HEK293T (cell line): ENCODE results near the gene TMUB2.
"Not testable (repeated sequence)": the region's sequence is repeated elsewhere in the genome, so short reads cannot be mapped to it uniquely, and the experiment has no call there.

Source experiments
- CTCF ChIA-PET: fragments of 350-600 bp; formaldehyde crosslinking; extraction: SDS; loops from one replicate; lab custom pipeline; 2021; ENCODE audit warnings: antibody characterized with exemption, inconsistent platforms; lab: Yijun Ruan, JAX
- POLR2A ChIA-PET: fragments of 350-600 bp; formaldehyde crosslinking; extraction: SDS; loops from one replicate; lab custom pipeline; 2020; ENCODE audit warnings: antibody characterized with exemption, inconsistent platforms; lab: Yijun Ruan, JAX
- DNase-seq: peaks from one replicate; pipeline ENCODE4 v3.0.0; 2012; ENCODE audit warnings: mixed read lengths; ENCODE audit errors: extremely low spot score
- ARNT ChIP-seq: fragments of 450-650 bp; IDR thresholded peaks from 2 replicates; pipeline ENCODE4 v1.6.1; 2017; ENCODE audit warnings: mild to moderate bottlenecking
- BHLHE40 ChIP-seq: fragments of 450-650 bp; IDR thresholded peaks from 2 replicates; pipeline ENCODE4 v1.6.1; 2016; ENCODE audit warnings: mild to moderate bottlenecking, moderate library complexity, borderline replicate concordance
- CTBP1 ChIP-seq: fragments of 450-650 bp; IDR thresholded peaks from 2 replicates; pipeline ENCODE4 v1.6.1; 2016; ENCODE audit warnings: borderline replicate concordance
- ELF4 ChIP-seq: fragments of 450-650 bp; IDR thresholded peaks from 2 replicates; pipeline ENCODE4 v1.6.1; 2017; ENCODE audit warnings: antibody characterized with exemption
- FOXA1 ChIP-seq: fragments of 450-650 bp; IDR thresholded peaks from 2 replicates; pipeline ENCODE4 v1.6.1; 2016; ENCODE audit warnings: mild to moderate bottlenecking
- FOXK2 ChIP-seq: fragments of 450-650 bp; IDR thresholded peaks from 2 replicates; pipeline ENCODE4 v1.6.1; 2016; ENCODE audit warnings: mild to moderate bottlenecking
- FOXM1 ChIP-seq: fragments of 450-650 bp; IDR thresholded peaks from 2 replicates; pipeline ENCODE4 v1.6.1; 2017; ENCODE audit warnings: mild to moderate bottlenecking, borderline replicate concordance
- HDGF ChIP-seq: fragments of 450-650 bp; IDR thresholded peaks from 2 replicates; pipeline ENCODE4 v1.6.1; 2017; ENCODE audit warnings: antibody characterized with exemption, borderline replicate concordance
- L3MBTL2 ChIP-seq: fragments of 450-650 bp; conservative IDR thresholded peaks from 2 replicates; pipeline ENCODE4 v1.6.1; 2016; ENCODE audit warnings: mild to moderate bottlenecking
- LEF1 ChIP-seq: fragments of 450-650 bp; IDR thresholded peaks from 2 replicates; pipeline ENCODE4 v1.6.1; 2017; ENCODE audit warnings: mild to moderate bottlenecking, borderline replicate concordance
- NFRKB ChIP-seq: fragments of 450-650 bp; IDR thresholded peaks from 2 replicates; pipeline ENCODE4 v1.6.1; 2016; ENCODE audit warnings: mild to moderate bottlenecking, moderate library complexity
- PKNOX1 ChIP-seq: fragments of 450-650 bp; IDR thresholded peaks from 2 replicates; pipeline ENCODE4 v1.6.1; 2016
- SP1 ChIP-seq: fragments of 450-650 bp; IDR thresholded peaks from 2 replicates; pipeline ENCODE4 v1.6.1; 2017
- SUZ12 ChIP-seq: fragments of 450-650 bp; IDR thresholded peaks from 2 replicates; pipeline ENCODE4 v1.6.1; 2016; ENCODE audit warnings: mild to moderate bottlenecking
- TARDBP ChIP-seq: fragments of 450-650 bp; IDR thresholded peaks from 2 replicates; pipeline ENCODE4 v1.6.1; 2016
- ZNF384 ChIP-seq: fragments of 450-650 bp; IDR thresholded peaks from 2 replicates; pipeline ENCODE4 v1.6.1; 2016

TMUB2 gene

GRCh38 chr17:44147812-44148211, 39.0 kb upstream of the TMUB2 start:
- ChIA-PET POLR2A (no interaction called here), CTCF (interaction anchor here (0.5 kb wide), 1 partner anchor 234 kb away, joined by 3 read pairs; no protein-coding TSS in a partner anchor)
- TF ChIP-seq NFRKB (no peak), FOXM1 (no peak), CTBP1 (no peak), L3MBTL2 (no peak), SP1 (no peak)
- DNase-seq = no peak

GRCh38 chr17:44149066-44149465, 37.7 kb upstream of the TMUB2 start:
- POLR2A ChIA-PET = interaction anchor here (0.8 to 0.9 kb wide), 2 partner anchors 19 to 26 kb away, joined by 3 read pairs; partner anchors contain the start of gene HDAC5
- CTCF ChIA-PET, DNase-seq: not testable (repeated sequence)

DNA sequence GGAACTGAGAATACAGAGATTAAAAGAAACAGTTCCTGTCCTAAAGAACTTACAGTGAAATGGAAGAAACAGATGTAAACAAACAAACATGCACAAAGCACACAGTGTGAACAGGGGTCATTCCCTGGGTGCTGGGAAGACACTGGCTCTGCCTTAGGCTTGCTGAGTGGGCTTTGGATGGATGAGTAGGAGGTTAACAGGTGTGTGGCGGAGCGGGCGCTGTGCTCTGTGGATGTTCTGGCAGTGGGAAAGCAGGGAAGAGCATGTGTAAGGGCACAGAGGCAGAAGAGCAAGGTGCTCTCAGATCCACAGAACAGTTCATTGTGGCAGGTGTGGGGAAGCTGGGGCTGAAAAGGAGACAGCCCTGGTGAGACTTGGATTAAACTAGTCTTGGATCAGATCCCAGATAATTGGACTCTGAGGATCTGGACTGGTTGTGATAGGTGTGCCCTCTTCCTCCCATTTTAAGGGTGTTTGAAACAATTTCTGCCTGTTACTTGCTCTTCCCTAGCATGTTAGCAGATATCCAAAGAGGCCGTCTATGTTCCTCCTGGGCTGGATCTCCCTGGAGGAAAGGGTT, 36.9 kb upstream of the TMUB2 start:
- CTCF ChIA-PET = interaction anchor here (0.7 to 2.4 kb wide), 6 partner anchors 12 to 437 kb away, joined by 3 to 17 read pairs (median 5); no protein-coding TSS in a partner anchor
- POLR2A ChIA-PET = interaction anchor here (0.8 kb wide), 1 partner anchor 18 kb away, joined by 3 read pairs; no protein-coding TSS in a partner anchor
- no peak for TF ChIP-seq ARNT
- TF ChIP-seq BHLHE40 = no peak
- no peak for DNase-seq

GRCh38 chr17:44152875-44153274, 33.9 kb upstream of the TMUB2 start:
- ChIA-PET CTCF (interaction anchor here (0.9 kb wide), 1 partner anchor 17 kb away, joined by 11 read pairs; no protein-coding TSS in a partner anchor), POLR2A (no interaction called here)

DNA sequence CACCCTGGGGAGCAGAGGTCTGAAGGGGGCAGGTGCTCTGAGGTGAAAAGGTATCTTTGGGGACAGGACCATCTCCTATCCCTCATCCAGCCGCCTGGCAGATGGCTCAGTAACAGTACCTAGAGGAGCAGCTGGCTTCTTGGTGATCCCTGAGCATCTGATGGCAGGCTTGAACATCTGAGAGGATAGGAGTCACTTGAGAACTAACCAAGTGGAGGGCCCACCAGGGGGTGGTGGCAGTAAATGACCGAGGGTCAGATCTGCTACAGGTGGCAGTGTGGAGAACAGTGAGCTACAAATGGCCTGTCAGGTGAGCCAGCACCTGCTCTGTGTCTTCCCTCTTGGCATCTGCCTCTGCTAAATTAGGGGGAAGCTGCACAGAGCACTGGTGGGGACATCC, 31.3 kb upstream of the TMUB2 start:
- ChIA-PET POLR2A (no interaction called here), CTCF (interaction anchor here (1.0 to 1.4 kb wide), 2 partner anchors 13 to 72 kb away, joined by 3 read pairs; no protein-coding TSS in a partner anchor)
- TF ChIP-seq NFRKB (no peak), ELF4 (no peak), FOXK2 (no peak), L3MBTL2 (no peak), TARDBP (no peak), ZNF384 (no peak), CTBP1 (no peak), FOXA1 (no peak), ARNT (no peak), LEF1 (no peak), FOXM1 (no peak), SUZ12 (no peak), SP1 (no peak), PKNOX1 (no peak)
- no peak for DNase-seq

More at GRCh38 chr17:44152875-44153274, 33.9 kb upstream of the TMUB2 start:
- no peak for DNase-seq
- TF ChIP-seq L3MBTL2 = no peak
- TF ChIP-seq FOXA1 = no peak
- TF ChIP-seq BHLHE40 = no peak
- TF ChIP-seq ELF4 = no peak
- no peak for TF ChIP-seq HDGF
- no peak for TF ChIP-seq FOXM1
- TF ChIP-seq ZNF384 = no peak
- TF ChIP-seq LEF1 = no peak
- TF ChIP-seq SP1 = no peak
- no peak for TF ChIP-seq ARNT
- TF ChIP-seq SUZ12 = no peak
- TF ChIP-seq TARDBP = no peak
- no peak for TF ChIP-seq NFRKB

GRCh38 chr17:44159519-44160210, 27.1 kb upstream of the TMUB2 start:
- POLR2A ChIA-PET = interaction anchor here (0.9 to 1.2 kb wide), 2 partner anchors 26 to 37 kb away, joined by 3 to 4 read pairs; partner anchors contain the start of genes HDAC5 and TMUB2
- CTCF ChIA-PET = interaction anchor here (2.5 kb wide), 1 partner anchor 9 kb away, joined by 13 read pairs; no protein-coding TSS in a partner anchor
- TF ChIP-seq CTBP1 (no peak), ELF4 (no peak), SP1 (no peak), ARNT (no peak), ZNF384 (no peak), SUZ12 (no peak), TARDBP (no peak), L3MBTL2 (no peak), FOXA1 (no peak), NFRKB (no peak), PKNOX1 (no peak), FOXM1 (no peak), BHLHE40 (no peak), HDGF (no peak), LEF1 (no peak), FOXK2 (no peak)
- no peak for DNase-seq

- TF ChIP-seq FOXK2 (no peak), L3MBTL2 (no peak), CTBP1 (no peak), ZNF384 (no peak), LEF1 (no peak), ARNT (no peak), TARDBP (no peak), BHLHE40 (no peak), SP1 (no peak), FOXA1 (no peak), SUZ12 (no peak), FOXM1 (no peak), NFRKB (no peak), PKNOX1 (no peak), HDGF (no peak), ELF4 (no peak)
- DNase-seq = no peak
- CTCF ChIA-PET = no interaction called here
- POLR2A ChIA-PET = interaction anchor here (0.6 kb wide), 1 partner anchor 58 kb away, joined by 3 read pairs; no protein-coding TSS in a partner anchor
These were observed 22.3 kb upstream of the TMUB2 start for GRCh38 chr17:44164476-44164875.
